ENCODE data around the gene MMS19.

The MMS19 gene, protein sequence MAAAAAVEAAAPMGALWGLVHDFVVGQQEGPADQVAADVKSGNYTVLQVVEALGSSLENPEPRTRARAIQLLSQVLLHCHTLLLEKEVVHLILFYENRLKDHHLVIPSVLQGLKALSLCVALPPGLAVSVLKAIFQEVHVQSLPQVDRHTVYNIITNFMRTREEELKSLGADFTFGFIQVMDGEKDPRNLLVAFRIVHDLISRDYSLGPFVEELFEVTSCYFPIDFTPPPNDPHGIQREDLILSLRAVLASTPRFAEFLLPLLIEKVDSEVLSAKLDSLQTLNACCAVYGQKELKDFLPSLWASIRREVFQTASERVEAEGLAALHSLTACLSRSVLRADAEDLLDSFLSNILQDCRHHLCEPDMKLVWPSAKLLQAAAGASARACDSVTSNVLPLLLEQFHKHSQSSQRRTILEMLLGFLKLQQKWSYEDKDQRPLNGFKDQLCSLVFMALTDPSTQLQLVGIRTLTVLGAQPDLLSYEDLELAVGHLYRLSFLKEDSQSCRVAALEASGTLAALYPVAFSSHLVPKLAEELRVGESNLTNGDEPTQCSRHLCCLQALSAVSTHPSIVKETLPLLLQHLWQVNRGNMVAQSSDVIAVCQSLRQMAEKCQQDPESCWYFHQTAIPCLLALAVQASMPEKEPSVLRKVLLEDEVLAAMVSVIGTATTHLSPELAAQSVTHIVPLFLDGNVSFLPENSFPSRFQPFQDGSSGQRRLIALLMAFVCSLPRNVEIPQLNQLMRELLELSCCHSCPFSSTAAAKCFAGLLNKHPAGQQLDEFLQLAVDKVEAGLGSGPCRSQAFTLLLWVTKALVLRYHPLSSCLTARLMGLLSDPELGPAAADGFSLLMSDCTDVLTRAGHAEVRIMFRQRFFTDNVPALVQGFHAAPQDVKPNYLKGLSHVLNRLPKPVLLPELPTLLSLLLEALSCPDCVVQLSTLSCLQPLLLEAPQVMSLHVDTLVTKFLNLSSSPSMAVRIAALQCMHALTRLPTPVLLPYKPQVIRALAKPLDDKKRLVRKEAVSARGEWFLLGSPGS

DNA sequence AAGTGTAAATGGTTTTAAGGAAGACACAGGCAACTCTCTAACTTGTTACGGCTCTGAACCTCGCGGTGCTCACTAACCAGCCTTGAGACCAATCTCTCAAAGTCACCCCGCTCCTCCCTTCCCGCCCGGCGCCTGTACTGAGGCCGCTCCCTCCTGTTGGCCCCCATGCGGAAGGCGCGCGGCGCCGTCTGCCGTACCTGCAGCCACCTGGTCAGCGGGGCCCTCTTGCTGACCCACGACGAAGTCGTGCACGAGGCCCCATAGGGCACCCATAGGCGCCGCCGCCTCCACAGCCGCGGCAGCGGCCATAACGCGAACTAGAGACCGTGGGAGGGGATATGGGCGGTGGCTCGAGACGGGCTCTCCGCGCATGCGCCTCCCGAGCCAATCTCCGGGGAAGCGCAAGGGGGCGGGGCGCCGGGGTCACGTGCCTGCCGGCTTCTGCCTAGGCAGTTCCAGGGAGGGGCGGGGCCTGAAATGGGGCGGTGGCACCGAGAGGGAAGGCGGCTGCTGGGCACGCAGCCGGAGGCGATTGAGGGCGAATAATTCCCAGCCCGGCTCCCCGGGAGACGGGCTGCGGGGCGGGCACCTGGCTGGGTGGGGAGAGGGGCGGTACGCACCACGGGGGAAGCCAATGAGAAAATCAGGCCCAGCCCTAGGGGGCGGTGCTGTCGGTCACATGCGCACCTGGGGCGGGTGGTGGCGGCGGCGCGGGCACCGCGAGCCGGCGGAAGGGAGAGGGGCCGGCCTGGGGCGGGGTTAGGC, at the start of gene MMS19:
TSS of gene MMS19 (minus strand) at position 347 of the 765 bp plus-strand sequence. CDS start at position 309, 38 bp downstream.
- peak; percentile 92 for DNase-seq

DNA sequence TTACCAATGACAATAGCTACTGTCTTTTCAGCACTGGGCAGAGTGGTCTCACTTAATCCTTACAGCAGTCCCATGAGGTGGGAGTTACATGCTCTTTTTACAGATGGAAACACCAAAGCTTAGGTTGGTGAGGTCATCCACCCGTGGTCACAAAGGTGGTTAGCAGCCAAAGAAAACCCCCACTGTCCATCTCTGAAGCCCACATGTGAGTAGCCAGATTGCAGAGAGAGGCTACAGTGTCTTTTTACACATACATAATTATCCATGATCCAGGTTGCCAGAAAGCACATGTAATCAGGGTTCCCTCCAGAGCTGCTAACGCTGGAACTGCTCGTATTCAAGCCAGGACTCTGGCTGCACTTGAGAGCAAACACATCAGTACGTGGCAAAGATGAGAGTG, 49.7 kb upstream of the MMS19 start:
- no peak for DNase-seq

DNA sequence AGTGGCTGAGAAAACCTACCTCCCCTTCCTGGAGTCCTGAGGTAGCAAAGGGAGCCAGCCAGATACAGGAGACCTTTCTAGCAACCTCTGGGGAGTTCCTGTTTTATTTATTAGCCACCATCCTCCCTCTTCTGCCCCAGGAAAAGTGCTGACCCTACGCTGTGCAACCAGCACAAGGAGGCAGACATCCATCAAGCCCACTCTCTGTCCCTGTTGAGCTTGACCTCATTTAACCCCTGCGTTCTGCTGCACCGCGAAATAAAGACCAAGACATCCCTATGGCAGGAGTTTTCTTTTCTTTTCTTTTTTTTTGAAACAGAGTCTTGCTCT, 49.0 kb upstream of the MMS19 start:
- no peak for DNase-seq

DNA sequence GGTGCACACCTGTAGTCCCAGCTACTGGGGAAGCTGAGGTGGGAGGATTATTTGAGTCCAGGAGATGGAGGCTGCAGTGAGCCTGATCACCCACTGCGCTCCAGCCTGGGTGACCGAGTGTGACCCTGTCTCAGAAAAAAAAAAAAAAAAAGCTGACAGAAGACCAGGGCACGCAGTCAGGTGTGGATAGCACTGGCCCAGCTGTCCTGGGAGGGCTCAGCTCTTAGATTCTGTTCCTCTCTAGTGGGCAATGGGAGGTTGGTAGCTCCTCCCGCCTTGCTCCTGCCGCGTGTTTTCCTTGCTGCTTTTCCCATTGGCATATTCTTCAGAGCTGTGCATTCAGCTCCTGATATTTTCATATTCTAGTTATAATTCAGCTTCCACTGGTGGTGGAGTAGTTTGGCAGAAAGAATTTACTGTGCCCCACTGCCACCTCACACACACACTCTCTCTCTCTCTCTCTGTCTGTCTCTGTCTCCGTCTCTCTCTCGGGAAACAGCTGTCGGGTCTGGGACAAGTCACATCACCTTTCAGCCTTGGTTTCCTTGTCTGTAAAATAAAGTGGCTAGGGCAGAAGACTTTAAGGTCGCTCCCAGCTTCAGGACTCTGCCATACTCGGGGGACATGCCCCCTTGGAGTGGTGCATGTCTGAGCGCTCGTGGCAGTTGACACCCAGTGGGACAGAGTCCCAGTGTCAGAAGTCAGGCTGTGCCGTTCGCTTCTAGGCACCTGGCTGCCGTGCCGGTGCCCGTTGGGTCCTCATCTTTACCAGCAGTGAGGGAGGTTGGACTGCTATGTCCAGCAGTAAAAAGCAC, 48.4 kb upstream of the MMS19 start:
- DNase-seq = no peak

DNA sequence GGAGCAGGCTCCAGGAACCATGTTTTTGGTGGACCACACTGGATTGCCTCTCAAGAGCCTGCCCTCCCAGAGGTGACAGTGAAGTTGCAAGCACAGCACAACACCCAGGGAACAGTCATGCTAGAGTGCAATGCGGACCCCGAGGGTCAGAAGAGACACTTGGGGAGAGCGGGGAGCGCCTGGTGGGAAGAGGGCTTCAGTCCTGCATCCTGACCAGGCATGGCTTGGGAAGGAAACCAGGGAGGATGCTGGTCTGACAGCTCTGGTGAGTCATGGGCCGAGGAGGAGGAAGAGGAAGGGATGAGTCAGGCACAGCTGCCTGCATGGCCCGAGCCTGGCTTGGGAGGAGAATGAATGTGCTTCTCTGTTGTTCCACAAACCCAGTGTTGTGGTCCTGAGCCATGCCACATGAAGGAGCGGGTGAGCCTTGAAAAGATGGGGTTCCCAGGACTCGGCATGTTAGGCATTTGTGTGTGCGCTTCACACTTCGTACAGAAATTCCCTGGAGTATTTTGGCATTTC, 44.9 kb upstream of the MMS19 start:
- no peak for DNase-seq

DNA sequence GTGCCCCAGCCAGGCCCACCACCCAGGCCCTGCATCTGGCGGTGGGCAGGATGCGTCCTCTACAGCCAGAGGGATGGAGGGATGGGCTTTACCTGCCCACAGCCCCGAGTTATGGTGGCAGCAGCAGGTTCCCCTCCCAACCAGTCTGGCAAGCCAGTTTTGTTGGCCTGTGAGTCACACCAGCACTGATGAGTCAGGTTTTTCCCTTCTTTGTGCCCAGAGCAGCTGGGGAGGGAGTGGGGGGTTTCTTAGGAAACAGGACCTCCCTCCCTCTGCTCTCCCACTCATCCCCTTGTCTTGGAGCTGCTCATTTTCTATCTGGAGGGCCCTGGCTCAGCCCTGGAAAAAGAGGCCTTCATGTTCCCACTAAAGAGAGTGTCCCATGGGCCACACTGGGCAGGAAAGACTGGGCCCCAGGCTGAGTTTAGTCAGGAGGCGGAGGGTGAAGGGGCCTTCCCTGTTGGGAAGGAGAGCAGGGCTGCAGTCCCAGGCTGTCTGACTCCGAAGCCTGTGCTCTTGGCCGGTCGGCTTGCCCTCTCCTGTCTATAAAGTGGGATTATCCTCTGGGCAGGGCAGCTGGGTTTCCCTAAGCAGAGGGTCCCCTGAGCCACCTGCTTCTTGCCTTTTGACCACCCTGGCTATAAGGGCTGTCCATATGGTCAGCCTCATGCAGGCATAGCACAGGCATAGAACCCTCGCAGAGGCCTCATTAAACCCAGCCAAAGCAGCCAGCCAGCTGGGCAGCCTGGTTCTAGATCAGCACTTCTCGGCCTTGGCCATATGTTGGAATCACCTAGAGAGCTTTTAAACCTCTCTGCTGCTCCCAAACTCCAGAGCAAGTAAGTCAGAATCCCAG, 44.2 kb upstream of the MMS19 start:
- DNase-seq = no peak

DNA sequence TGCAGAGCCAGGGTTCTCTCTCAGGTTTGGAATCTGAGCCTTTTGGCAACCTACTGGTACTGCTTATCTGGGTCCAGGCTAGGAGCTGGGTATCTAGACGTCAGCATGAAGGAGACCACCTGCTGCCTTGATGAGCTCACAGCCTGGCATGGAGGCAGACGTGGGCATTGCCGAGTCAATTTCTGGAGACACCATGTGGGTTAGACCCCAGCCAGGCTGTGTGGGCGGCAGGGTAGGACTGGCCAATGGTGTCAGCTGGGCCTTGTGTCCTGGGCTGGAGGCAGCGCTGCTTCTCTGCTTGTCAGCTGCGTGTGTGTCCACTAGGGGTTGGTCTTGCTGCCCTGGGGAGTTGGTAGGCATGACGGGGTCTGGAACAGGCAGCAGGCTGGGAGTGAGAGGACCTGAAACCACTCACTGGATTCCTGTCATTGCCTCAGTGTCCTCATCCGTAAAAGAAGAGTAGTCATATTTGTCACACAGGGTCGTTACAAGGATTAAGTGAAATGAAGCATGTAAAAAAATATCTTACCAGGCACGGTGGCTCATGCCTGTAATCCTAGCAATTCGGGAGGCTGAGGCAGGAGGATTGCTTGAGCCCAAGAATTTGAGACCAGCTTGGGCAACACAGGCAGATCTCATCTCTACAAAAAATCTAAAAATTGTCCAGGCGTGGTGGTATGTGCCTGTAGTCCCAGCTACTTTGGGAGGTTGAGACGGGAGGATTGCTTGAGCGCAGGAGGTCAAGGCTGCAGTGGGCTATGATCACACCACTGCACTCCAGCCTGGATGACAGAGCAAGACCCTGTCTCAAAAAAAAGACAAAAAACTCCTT, 42.7 kb upstream of the MMS19 start:
- DNase-seq = no peak

DNA sequence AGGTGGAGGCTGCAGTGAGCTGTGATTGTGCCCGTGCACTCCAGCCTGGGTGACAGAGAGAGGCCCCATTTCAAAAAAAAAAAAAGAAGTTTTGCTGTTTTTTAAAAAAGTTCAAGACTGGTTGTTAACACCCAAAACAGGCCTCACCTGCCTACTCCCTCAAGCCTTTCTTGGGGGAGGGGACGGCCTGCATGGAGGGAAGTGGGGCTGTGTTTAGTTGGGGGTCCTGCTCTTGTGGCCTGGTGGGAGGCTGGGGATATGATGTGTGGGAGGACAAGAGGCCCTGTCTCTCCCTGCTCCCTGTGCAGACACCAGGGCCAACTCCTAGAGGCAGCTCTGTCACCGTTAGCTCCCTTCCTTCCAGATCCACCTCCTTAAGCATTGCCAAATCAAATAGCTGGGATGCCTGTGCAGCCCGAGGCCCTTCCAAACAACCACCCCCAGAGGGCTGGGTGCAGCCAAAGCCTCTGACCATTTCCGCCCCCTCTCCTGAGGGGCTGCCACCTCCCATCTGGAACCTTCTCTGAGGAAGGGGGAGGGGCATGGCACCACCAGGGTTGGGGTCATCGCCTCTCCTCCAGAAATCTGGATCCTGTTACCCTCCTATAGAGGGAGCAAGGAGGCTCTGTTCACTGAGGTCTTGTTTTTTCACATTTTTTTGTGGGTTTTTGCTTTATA, 41.4 kb upstream of the MMS19 start:
- DNase-seq = no peak

DNA sequence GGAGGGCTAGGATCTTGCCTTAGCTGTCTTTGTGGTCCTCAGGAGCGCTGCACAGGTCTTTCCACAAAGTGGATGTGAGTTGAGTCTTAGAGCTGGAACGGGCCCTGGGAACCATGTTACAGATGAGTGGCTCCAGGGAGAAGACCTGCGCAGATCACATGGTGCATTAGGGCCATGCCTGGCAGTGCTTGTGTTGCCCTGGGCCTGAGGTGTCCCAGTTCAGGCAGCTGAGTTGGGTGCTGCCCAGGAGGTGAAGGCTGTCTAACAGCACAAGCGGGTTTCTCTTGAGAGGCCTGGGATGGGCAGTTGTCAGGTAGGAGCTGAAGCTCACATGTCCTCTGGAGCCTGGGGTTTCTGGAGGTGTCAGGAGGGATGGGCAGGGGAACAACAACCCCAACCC, 40.6 kb upstream of the MMS19 start:
- DNase-seq = no peak

DNA sequence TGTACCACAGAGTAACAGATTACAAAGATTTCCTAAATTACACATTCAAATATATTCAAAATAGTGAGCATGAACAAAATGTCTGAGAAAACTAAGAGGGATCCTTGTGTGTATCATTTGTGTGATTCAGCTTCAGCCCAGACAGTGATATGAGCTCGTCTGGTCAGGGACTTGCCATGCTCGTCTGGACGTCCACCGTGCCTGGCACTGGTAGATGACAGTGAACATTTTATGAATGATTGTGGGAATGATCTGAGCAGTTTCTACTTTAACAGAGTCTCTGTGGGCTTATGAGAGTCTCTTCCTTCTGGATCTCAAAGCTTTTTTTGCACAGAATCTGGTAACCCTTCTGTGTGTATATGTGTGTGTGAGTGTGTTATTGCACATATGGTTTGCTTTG, 40.2 kb upstream of the MMS19 start:
- DNase-seq = no peak

DNA sequence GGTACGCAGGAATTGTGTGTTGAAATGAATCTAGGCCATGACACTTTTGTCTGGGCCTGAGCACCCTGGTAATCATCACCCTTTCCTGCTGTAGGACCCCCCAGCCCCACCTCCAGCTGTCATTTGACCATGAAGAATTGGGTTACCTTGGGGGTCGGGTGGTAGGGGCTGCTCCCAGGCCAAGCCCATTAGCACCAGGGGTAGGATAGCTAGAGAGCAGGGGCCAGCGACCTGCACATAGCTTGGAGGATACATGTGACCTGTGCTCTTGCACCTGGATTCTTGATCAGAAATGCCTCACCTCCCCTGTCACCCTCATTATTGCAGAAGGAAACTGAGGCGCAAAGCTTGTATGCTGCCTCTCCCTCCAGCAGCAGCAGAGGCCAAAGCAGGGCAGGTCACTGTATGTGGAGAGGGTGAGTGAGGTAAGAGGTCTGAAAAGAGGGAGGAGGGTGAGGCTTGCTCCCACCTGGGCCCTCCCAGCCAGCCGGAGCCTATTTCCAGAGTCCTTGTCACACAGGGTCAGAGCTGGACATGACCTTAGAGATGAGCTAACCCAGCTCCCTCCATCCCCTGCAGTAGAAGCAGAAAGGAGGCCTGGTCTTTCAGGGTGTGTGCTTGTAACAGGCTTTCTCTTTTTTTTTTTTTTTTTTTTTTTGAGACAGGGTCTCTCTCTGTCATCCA, 39.1 kb upstream of the MMS19 start:
- DNase-seq = no peak

DNA sequence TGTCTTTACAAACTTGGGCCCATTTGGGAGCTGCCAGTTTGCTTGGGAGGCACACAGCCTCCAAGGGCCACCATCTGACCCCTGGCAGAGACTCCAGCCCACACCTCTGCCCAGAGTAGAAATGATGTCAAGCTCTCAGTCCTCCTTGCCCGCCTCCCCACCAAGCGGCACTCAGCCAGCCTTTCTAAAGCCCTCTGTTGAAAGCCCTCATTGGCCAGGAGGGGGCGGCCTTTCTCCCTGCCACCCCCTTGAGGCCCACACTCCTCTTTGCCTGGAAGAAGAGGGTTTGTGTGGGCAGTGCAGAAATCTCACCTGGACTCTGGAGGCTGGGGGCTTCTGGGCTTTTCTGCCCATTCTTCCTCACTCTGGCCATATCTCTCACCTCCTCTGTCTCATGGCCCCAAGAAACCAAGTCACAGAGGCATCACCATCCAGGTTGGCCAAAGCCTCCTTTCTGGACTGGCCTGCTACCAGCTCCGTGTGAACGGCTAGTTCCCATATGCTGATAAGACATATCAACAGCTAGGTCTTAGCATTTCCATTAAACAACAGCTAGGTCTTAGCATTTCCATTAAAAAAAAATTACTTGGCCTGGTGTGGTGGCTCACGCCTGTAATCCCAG, 36.6 kb upstream of the MMS19 start:
- DNase-seq = no peak

DNA sequence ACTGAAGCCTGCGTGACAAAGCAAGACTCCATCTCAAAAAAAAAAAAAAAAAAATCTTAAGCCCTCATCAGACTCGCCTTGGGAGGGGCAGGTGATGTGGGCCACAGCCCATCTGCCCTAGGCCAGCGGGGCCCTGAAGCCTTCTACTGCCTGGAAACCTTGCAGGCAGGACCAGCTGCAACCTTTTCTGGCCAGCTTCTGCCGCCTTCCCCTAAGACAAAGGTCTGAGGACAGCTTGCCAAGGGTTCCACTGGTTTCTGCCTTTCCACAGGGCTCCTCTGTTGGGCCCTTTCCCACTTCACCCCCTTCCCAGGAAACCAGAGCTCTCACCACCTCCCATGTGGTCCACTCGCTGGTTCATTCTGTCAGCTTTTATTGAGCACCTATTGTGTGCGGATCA, 35.7 kb upstream of the MMS19 start:
- DNase-seq = no peak

DNA sequence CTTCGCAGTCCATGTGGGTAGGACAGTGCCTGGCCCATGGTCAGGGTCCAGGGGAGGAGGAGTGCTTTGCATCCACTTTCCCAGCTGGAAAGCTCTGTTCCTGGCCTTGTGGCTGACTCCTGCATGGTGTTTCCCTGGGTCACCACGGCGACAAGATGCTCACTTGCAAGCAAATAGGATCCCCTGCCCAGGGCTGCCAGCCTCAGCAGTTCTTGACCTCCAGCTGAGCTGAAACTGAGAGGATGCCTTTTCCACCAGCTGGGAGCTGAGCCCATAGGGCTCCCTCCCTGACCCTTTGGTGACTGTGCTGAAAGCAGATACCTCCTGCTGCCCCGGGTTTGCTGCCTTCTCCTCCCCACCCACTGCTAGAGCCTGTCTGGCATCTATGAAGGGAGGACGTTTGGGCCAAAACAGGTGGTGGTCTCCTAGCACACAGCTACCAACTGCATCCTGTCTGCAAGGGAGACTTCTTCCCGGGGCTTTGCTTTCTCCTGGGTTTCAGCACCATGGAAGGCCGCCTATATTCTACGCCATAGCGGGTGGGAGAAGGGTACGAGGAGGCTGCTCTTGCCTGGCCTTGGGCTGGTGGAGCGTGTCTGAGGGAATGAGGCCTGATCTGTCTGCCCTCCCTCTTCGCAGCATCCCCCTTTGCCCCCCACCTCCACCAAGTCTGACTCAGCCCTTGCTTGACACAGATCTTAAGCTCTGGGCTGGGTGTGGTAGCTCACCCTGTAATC, 34.9 kb upstream of the MMS19 start:
- no peak for DNase-seq

DNA sequence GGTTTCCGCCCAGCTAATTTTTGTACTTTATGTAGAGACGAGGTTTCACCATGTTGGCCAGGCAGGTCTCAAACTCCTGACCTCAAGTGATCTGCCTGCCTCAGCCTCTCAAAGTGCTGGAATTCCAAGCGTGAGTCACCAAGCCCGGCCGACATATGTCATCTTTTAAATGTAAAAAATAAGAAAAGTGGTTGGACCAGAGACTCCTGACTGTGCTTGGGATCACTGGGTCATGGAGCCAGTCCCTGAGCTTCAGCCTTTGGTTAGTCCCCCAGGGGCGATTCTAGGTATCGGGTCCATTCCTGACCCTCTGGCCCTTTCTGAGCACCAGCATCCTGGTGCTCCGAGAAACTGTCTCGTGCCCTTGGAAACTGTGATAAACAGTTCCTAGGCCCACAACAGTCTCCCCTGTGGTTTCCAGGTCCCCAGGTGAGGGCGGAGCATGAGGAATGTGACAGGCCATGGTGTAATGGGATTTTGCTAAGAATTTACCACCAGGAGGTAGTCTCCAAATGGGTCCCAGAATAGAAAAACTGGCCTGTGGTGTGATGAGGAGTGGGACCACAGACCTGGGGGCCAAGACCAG, 33.3 kb upstream of the MMS19 start:
- no peak for DNase-seq

DNA sequence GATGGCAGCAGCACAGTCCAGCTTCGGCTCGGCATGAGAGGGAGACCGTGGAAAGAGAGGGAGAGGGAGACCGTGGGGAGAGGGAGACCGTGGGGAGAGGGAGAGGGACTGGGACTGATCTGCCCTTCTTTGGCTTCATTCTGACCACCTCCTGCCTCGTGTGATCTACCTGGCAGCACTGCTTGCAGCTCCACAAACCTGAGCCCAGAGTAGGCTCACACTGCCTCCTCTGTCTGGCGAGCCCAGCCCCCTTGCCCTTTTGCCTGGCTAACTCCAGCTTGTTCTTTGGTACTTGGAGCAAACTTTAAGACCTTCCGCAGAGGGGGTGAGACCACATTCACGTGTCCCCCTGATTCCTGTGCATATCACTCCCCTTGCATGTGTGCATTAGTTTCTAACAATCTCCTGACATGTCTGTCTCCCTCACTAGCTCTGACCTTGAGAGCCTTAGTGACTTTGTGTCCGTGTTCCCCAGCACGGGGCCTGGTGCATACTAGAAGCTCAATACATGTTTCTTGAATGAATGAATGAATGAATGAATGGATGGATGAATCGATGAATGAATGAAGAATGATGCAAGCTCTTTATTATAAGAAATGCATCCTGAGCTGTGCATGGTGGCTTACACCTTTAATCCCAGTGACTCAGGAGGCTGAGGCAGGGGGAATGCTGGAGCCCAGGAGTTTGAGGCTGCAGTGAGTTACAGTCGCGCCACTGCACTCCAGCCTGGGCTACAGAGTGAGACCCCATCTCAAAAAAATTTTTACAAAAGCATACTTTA, 31.7 kb upstream of the MMS19 start:
- no peak for DNase-seq
